ENCODE measurements around the gene ALPG. TPM values are rescaled to one million over a fixed set of nuclear protein-coding genes. Genes with fewer than 3 reads are reported as not detected.

Gene ALPG
- polyA plus RNA-seq, 1 donor (not counting 4 experiments of a cell fraction or from before 2014, with no cell fraction given): not detected

DNA sequence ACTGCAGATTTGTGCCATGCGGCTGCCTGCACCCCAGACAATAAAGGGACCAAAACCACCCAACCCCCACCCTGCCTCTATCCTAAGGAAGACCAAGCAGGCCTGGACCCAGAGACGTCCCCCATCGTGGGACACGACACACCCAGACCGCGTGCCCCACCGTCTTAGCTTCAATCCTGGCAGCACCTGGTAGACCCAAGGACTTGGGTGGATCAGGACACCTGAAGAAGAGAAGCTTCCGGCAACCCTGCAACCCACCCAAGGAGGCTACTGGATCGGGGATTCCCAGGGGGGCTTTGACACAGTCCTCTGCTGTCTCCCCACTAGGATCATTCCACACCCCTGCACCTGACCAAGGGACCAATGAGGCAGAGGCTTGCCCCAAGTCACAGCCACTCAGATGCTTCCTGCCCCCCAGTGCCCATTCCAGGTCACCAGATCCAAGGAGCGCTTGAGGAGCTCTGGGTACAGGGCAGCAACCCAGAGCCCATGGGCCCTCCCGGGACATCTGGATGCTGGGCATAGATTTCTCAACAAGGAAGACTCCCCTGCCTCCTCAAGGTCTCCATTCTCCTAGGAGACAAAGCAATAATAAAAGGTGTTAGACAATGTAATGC is 52.9 kb downstream of the ALPG start:
- DNase-seq (ENCODE audit: low read depth, low spot score) (no peak), FAIRE-seq (no peak)
- dilution Hi-C loops (cut with MboI; ENCODE audit: extremely low pct_ligation_motif_present, low sequenced_read_pairs): no loop called here
- Histone ChIP-seq H3K27ac (ENCODE audit: control insufficient read depth, insufficient read depth, low read length) (no peak overlapping the region), H3K4me1 (ENCODE audit: control insufficient read depth, extremely low read depth, insufficient read depth, low read length) (no peaks in the 10 kb centered on the region), H3K27me3 (ENCODE audit: control insufficient read depth, extremely low read depth, insufficient read depth, low read length) (peaks cover 17% of the 10 kb centered on the region), H3K4me2 (ENCODE audit: control insufficient read depth, extremely low read depth, insufficient read depth, low read depth, low read length) (no peak overlapping the region), H3K36me3 (ENCODE audit: control insufficient read depth in 2 of 2, extremely low read depth in 1 of 2, insufficient read depth in 2 of 2, low read length in 2 of 2) (no peaks in the 10 kb centered on the region), H4K20me1 (ENCODE audit: control insufficient read depth, extremely low read depth, insufficient read depth, low read length) (no peaks in the 10 kb centered on the region), H3K79me2 (ENCODE audit: control insufficient read depth, insufficient read depth, low read length) (no peaks in the 10 kb centered on the region), H3K9ac (ENCODE audit: control insufficient read depth, extremely low read depth, insufficient read depth, low read length) (no peak overlapping the region), H2AFZ (ENCODE audit: control insufficient read depth, low read length) (no peak overlapping the region), H3K9me1 (ENCODE audit: control insufficient read depth, extremely low read depth, insufficient read depth, low read length) (no peaks in the 10 kb centered on the region), H3K9me3 (ENCODE audit: control insufficient read depth, low read depth, low read length) (no peaks in the 10 kb centered on the region), H3K4me3 (ENCODE audit: control insufficient read depth in 2 of 3, extremely low read depth in 1 of 3, insufficient read depth in 2 of 3, low read depth in 1 of 3, low read length in 3 of 3) (no peak overlapping the region)
- TF ChIP-seq, protein P1, sequence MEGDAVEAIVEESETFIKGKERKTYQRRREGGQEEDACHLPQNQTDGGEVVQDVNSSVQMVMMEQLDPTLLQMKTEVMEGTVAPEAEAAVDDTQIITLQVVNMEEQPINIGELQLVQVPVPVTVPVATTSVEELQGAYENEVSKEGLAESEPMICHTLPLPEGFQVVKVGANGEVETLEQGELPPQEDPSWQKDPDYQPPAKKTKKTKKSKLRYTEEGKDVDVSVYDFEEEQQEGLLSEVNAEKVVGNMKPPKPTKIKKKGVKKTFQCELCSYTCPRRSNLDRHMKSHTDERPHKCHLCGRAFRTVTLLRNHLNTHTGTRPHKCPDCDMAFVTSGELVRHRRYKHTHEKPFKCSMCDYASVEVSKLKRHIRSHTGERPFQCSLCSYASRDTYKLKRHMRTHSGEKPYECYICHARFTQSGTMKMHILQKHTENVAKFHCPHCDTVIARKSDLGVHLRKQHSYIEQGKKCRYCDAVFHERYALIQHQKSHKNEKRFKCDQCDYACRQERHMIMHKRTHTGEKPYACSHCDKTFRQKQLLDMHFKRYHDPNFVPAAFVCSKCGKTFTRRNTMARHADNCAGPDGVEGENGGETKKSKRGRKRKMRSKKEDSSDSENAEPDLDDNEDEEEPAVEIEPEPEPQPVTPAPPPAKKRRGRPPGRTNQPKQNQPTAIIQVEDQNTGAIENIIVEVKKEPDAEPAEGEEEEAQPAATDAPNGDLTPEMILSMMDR (optimal IDR thresholded peaks at IDR 0.05 in 1 of 3, IDR thresholded peaks at IDR 0.05 in 1 of 3, conservative IDR thresholded peaks at IDR 0.05 in 1 of 3; ENCODE audit: extremely low read depth in 1 of 3, insufficient read depth in 2 of 3, low read length in 3 of 3): no peak
- no peak for TF ChIP-seq EZH2 (IDR thresholded peaks at IDR 0.05; ENCODE audit: low read length)

DNA sequence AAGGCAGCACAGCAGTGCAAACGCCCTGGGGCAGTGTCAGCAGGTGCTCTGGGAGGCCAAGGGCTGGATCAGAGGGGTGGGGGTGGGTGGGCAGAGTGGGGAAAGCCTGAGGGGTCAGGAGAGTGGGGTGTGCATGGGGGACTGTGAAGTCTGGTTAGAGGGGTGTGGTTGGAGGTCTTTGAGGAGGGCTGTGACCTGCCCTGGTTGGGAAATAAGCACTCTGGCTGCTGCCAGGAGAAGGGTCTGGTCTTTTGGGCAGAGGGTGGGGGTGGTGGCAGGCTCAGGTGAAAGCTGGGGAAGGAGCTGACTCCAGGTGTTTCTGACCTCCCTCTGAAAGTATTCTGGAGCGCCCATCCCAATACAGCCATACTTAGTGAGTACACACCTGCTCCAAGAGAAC is 53.5 kb downstream of the ALPG start:
- Histone ChIP-seq H3K36me3 (ENCODE audit: control insufficient read depth in 2 of 2, extremely low read depth in 1 of 2, insufficient read depth in 2 of 2, low read length in 2 of 2) (no peaks in the 10 kb centered on the region), H3K4me3 (ENCODE audit: control insufficient read depth in 2 of 3, extremely low read depth in 1 of 3, insufficient read depth in 2 of 3, low read depth in 1 of 3, low read length in 3 of 3) (no peak overlapping the region), H3K79me2 (ENCODE audit: control insufficient read depth, insufficient read depth, low read length) (no peaks in the 10 kb centered on the region), H3K9me3 (ENCODE audit: control insufficient read depth, low read depth, low read length) (no peaks in the 10 kb centered on the region), H2AFZ (ENCODE audit: control insufficient read depth, low read length) (no peak overlapping the region), H3K9ac (ENCODE audit: control insufficient read depth, extremely low read depth, insufficient read depth, low read length) (no peak overlapping the region), H3K27ac (ENCODE audit: control insufficient read depth, insufficient read depth, low read length) (no peak overlapping the region), H3K4me1 (ENCODE audit: control insufficient read depth, extremely low read depth, insufficient read depth, low read length) (no peaks in the 10 kb centered on the region), H4K20me1 (ENCODE audit: control insufficient read depth, extremely low read depth, insufficient read depth, low read length) (no peaks in the 10 kb centered on the region), H3K4me2 (ENCODE audit: control insufficient read depth, extremely low read depth, insufficient read depth, low read depth, low read length) (no peak overlapping the region), H3K9me1 (ENCODE audit: control insufficient read depth, extremely low read depth, insufficient read depth, low read length) (no peaks in the 10 kb centered on the region), H3K27me3 (ENCODE audit: control insufficient read depth, extremely low read depth, insufficient read depth, low read length) (peaks cover 17% of the 10 kb centered on the region)
- dilution Hi-C loops (cut with MboI; ENCODE audit: extremely low pct_ligation_motif_present, low sequenced_read_pairs): no loop called here
- TF ChIP-seq EZH2 (IDR thresholded peaks at IDR 0.05; ENCODE audit: low read length): no peak
- TF ChIP-seq, protein P1 (optimal IDR thresholded peaks at IDR 0.05 in 1 of 3, IDR thresholded peaks at IDR 0.05 in 1 of 3, conservative IDR thresholded peaks at IDR 0.05 in 1 of 3; ENCODE audit: extremely low read depth in 1 of 3, insufficient read depth in 2 of 3, low read length in 3 of 3): no peak
- no peak for FAIRE-seq
- no peak for DNase-seq (ENCODE audit: low read depth, low spot score)

Small RNA genes lying within 50 kb of the gene (small RNA-seq; reads per million reads assigned to genes)
- gene AC068134.4 (ENCODE audit: insufficient read length in 3 of 3, low read depth in 3 of 3, low replicate concordance in 1 of 3): 0 to 0.33 (median 0) reads per million in 3 experiments

Other genes with a start within 250 kb of the ALPG start
- not detected in 3 replicates for gene ALPP, start 28.1 kb upstream of the ALPG start, polyA plus RNA-seq
- gene ALPI, start 49.3 kb downstream of the ALPG start, polyA plus RNA-seq: not detected in 3 replicates
- gene ECEL1, start 81.0 kb downstream of the ALPG start, polyA plus RNA-seq: not detected in 3 replicates
- gene PRSS56, start 113.5 kb downstream of the ALPG start, polyA plus RNA-seq: not detected in 3 replicates
- gene CHRND, start 119.3 kb downstream of the ALPG start, polyA plus RNA-seq: not detected in 3 replicates
- gene CHRNG, start 132.8 kb downstream of the ALPG start, polyA plus RNA-seq: not detected in 3 replicates
- 0.67 to 2.3 TPM (median 1.7 TPM) in 3 replicates for gene TIGD1, start 143.7 kb downstream of the ALPG start, polyA plus RNA-seq
- 41.5 to 82.7 TPM (median 79.2 TPM) in 3 replicates for gene EIF4E2, start 143.8 kb downstream of the ALPG start, polyA plus RNA-seq
- not detected in 3 replicates for gene EFHD1, start 226.8 kb downstream of the ALPG start, polyA plus RNA-seq